ENCODE data around the gene LIFR.

LIFR gene

DNA sequence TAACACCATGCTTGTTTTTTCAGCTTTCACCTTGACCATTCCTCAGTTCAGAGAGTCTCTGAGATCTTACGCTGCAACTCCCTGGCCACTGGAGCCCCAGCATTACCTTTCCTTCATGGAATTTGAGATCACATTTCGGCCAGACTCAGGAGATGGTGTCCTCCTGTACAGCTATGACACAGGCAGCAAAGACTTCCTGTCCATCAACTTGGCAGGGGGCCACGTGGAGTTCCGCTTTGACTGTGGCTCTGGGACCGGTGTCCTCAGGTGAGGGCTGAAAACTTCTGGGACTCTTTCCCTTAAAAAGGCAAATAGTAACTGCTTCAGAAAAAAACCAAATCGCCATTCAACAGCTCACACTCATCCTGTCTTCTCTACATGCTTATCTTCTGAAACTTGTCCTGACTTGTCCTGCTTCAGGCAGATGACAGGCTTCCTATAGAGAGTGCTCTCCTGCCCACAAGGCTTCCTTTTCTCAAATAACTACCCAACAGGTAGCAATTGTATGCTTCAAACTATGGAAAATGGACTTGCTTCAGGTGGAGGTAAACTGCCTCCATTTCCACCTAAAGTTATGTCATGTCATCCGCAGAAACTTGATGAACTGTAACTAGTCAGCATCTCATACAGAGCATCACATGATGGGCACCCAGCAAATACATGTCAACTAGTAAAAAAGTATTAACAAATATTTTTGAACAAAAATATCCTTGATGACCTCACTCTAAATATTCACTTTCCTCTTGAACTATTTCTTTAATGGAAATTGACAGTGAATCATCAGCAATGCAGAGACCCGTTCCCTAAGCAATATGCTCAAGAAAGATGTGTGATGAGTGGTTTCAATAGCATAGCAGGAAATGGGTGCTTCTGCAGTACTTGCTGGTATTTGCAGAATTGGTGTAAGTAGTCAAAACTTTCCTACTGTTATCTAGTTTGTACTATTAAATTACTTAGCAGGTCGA, 129.2 kb downstream of the LIFR start:
- DNase-seq (ENCODE audit: extremely low read depth, low read depth) = no peak
- TF ChIP-seq, protein P1, sequence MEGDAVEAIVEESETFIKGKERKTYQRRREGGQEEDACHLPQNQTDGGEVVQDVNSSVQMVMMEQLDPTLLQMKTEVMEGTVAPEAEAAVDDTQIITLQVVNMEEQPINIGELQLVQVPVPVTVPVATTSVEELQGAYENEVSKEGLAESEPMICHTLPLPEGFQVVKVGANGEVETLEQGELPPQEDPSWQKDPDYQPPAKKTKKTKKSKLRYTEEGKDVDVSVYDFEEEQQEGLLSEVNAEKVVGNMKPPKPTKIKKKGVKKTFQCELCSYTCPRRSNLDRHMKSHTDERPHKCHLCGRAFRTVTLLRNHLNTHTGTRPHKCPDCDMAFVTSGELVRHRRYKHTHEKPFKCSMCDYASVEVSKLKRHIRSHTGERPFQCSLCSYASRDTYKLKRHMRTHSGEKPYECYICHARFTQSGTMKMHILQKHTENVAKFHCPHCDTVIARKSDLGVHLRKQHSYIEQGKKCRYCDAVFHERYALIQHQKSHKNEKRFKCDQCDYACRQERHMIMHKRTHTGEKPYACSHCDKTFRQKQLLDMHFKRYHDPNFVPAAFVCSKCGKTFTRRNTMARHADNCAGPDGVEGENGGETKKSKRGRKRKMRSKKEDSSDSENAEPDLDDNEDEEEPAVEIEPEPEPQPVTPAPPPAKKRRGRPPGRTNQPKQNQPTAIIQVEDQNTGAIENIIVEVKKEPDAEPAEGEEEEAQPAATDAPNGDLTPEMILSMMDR (IDR thresholded peaks at IDR 0.05; ENCODE audit: low read depth, low read length, missing control alignments) = no peak
- H3K4me3 ChIP-seq (replicated peaks; ENCODE audit: low read depth, low read length) = no peak overlapping the region

DNA sequence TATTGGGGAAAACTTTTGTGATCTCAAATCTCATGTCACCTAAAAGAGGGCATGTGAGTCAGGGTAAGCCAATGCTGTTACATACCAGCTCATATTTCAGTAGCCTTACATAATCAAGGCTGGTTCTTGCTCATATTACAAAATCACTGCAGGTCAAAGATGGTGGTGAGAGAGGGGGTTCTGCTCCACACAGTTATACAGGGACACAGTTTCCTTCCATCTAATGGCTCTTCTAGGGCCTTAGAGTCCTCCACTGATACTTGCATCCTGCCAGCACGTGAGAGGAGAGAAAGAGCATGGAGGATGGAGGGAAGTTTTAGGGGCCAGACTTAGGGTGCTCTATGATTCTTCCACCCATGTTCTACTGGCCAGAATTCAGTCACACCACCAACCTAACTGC, 130.0 kb downstream of the LIFR start:
- H3K4me3 ChIP-seq (replicated peaks; ENCODE audit: low read depth, low read length) = no peak overlapping the region
- DNase-seq (ENCODE audit: extremely low read depth, low read depth) = no peak
- TF ChIP-seq, protein P1 (IDR thresholded peaks at IDR 0.05; ENCODE audit: low read depth, low read length, missing control alignments) = no peak
